ENCODE measurements around the gene C1orf115.
"Not testable (repeated sequence)": the region's sequence is repeated elsewhere in the genome, so short reads cannot be mapped to it uniquely, and the experiment has no call there.

Gene C1orf115

DNA sequence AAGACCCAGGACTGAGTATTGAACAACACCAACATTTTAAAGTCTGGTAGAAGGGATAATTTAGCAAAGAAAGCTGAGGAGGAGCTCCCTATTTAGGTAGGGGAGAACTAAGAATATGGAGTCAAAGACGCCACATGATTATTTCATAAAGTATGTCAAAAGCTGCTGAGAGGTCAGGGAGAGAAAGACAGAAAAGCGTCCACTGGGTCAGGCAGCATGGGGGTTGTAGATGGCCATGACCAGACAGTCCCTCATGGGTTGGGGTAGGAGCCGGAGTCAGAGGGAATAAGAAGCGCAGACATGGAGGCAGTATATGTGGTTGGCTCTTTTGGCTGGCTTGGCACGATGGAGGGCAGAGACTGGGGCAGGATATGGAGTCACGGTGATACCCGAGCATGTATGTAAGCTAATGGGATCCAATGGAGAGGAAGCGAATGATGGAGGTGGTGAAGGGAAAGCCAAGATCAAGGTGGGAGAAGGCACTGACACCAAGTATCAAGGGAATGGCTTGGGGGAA lies 4.8 kb downstream of the C1orf115 start:
- no peak for DNase-seq

DNA sequence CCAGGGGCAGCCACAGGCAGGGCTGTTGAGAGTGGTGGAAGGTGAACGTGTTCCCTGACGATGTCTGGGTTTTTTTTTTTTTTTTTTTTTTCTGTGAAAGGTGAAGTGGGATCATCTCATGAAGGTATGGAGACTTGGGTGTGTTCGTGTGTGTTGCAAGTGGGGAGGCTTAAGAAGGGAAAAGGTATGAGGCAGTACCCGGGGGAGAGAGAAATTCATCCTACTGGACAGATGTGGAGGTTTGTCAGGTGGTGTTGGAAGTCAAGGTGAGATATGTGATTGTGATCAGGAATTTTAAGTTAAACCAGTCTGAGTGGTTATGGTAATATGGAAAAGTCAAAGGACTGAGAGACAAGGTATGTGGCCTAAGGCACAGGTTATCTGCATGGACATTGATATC lies 5.3 kb downstream of the C1orf115 start:
- no peak for DNase-seq

DNA sequence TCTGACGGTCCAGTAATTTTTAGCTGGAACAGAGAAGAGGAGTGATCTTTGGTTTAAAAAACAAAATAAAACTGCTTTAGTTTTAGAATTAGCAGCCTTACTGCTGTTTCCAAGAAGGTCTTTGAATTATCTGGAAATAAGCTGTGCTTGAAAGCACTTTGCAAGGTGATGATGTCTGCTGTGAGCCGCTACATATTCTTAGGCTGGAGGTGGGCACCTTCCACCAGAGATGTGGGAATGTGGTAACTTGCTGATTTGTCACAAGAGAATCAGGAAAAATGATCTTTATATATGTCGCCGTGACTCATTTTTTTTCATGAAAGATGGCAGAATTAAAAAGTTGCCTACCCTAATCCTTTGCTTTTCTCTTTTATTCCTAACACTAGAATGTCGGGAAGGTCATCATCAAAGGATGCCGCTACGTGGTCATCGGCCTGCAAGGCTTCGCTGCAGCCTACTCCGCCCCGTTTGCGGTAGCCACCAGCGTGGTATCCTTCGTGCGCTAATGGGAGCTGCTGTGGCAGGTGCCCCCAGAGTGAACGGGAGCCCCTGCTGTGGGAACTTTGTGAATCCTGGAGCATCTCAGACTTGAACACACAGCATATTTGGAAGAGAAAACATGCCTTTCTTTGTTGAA lies 6.2 kb downstream of the C1orf115 start:
- DNase-seq, result no peak

DNA sequence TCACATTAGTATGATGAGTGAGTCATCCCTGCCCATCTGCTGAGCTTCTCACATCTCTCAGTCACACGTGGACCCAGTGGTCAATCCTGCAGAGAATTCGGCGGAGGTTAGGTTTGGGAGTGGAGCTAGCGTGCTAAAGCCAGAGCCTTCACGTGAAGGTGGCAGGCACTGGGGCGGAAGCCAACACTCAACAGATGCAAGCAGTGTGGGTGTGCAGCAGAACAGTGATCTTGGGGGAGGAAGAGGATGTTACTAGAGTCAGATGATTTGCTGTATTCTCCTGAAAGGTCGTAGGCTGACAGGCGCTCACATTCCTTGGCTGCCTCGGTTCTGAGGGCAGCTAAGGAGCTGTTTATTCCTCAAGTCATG lies 6.7 kb downstream of the C1orf115 start:
- peak; percentile 27 to 55 for DNase-seq

DNA sequence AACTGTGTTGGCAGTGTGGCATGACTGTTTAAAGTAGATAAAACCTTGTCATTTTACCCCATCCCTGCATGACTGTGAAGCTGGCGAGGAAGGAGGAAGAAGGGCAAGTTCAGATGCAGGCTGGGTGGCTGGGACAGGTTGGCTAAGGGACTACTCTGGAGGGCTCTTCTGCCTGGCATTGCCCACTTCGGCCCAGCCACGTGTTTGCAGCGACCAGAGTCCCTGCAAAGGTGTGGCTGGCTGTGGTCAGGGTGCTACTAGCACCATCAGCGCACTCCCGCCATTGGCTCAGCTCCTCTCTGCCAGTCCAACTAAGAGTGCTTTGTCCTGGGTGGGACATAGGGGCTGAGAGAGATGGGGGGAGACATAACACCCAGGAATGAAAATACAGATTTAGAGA lies 7.2 kb downstream of the C1orf115 start:
- DNase-seq, result no peak

DNA sequence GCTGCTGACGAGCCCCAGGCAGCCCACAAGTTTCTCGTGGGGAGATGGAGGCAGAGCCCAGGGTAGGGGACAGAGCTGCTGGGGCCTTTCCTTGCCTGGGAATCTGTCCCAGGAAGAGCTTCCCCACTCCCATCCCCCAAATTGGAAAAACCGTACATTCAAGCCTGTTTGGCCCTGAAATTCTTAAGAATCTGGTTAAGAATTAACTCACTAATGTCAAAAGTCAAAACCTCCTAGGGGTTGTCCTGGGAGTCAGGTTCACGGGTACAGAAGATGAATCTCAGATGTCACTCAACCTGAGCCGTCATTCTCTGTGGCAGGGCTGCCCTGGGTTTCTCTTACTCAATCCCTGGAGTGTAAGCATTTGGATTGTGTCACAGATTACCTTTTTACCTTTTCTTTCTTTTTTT lies 8.4 kb downstream of the C1orf115 start:
- DNase-seq, result no peak

DNA sequence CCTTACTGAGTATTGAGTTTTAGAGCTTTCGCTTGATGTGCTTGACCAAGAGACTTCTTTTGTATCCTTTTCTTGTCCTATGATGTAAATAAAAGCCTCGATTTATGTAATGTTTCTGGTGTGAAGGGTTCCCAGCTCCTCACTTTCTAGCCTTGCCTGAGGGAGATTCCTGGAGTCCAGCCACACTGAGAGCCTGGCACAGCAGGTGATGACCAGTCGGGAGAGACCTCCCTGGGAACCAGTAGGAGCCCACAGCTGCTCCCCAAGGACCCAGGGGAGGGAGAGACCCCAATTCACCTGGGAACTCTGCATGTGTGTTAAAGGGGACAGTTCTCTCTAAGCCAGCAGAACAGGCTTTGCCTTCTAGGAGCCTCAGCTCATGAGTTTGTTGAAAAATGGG lies 8.9 kb downstream of the C1orf115 start:
- DNase-seq, result no peak

DNA sequence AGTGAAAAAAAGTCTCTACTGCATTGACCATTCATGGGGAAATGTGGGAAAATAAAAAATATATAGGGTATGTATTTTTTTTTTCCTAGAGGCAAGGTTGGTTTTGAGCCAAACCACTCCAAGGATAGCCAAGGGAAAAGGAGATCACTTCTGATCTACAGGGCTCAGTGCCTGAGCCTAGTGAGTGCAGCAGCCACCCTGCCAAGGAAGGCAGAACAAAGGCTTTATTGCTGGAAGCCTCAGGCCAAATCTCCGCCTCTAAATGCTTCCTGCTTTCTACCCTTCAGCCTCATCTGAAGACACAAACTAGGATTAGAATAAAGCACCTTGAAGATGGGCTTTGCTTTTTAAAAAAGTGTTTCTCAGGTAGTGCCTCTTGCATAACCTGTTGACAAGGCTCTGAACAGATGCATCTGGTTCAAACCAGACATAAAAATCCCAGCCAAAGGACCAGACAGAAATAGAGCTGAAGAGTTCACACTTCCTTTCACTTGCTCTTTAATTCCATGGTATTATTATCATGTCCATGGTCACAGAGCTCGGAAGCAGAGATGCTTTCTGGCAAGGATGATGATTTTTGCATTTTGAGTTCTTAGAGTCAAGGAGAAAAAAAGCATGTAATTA lies 10.5 kb downstream of the C1orf115 start:
- no peak for DNase-seq

DNA sequence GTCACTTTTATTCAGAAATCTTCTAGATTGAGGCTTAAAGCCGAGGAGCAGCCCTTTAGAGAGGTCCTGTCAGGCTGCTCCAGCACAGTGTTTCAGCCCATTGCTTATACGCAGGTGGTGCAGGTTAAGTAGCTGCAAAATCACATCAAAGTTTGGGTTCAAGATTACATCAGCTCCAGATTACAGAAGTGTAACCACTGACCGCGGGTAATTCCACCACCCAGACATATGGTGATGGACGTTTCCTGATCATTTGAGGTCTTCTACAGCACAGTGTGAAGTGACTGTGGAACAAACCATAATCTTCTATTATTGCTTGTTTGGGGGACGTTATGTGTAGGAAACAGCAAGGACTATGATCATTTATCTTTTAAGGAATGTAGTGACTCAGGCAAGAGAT lies 11.8 kb downstream of the C1orf115 start:
- peak in 1 of 2 donors; percentile 20 for DNase-seq

DNA sequence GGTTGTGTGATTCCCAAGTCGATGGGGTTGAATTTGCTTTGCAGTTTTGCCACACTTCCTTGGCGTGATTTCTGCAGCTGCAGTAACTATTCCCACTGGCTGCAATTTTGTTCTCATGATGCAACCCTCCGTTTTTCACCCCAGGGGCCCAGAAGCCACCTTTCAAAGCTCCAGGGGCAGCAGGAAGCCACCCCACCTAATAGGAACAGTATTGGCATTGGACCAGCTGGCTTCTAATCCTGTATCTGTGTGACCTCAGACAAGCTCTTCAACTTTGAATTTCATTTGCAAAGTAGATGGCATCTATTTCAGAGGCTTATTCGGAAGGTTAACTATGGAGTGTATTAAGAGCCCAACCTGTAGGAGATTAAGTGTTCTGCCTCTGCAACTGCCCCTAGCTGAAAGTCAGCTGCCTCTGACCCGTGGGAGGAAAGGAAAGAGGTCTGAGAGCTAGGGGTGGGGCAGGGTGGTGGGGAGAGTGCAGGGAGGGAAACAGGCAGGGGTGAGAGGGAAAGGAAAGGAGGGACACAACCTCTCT lies 12.6 kb downstream of the C1orf115 start:
- DNase-seq, result no peak

DNA sequence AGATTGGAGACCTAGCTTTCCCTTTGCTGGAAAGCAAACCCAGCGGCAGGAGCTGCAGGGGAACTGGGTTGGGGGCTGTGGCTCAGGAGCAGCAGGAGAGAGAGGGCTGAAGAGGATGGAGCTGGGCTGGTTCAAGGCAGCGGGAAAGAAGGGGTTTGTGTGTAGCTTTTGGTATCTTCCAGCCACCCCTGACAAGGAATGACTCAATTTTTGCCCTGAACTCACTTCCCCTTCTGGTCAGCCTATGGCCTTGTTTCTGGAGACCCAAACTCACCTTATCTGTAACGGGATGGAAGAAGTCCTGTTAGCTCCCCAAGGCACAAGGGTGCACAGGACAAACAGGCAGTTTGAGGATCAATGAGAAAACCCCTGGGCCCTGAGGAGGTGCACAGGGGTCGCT lies 13.1 kb downstream of the C1orf115 start:
- DNase-seq, result peak in 1 of 2 donors; percentile 33

DNA sequence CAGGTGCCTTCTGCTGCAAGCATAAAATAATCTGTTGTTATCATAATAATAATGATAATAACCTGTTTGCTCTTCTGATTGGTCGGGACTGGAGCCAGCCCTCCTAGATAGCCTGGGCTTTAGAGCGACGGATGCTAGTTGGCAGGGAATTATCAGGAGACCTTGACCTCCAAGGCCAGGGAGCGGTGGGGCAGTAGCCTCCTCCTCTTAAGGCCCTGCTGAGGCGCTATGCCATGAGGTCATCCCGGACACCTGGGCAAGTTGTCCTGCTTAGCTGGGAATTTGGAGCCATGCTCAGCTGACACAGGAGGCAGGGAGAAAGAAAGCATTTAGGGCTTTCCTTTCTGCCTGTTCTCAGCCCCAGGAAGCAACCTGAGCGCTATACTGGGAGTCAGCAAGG lies 15.6 kb downstream of the C1orf115 start:
- no peak for DNase-seq

DNA sequence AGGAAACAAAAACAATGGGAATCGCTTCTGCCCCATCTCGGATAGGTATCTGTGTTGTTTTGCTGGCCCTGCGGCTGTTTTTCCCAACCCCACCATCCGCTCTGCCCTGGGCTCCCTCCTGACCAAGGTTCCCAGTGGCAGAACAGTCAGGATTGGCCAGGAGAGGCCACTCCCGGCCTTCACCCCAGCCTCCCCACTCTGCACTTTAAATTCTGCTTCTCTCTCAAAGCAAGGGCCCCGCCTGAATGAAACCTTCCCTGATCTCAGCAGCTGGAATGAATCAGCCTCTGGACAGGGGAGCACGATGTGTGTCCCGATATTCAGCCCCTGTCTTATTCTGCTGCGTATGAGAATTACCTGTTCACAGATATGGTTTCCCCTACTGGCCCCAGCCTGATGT lies 16.3 kb downstream of the C1orf115 start:
- no peak for DNase-seq

DNA sequence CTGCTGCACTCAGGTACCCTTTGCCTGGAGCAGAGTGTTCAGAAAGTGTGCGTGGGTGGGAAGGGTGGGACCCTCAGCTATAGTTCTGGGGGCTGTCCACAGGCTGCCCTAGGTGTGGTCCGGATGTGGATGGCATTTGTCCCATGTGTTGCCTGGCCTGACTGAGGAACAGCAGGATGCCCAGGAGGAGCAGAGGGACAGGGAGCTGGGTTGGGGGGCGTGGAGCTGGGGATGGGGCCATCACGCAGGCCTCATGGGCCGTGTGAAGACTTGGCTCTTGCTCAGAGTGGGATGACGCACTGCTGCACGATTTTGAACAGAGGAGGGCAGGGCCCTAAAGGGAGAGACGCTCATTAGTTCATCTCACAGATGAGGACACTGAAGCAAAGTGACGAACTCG lies 17.0 kb downstream of the C1orf115 start:
- DNase-seq, result no peak

DNA sequence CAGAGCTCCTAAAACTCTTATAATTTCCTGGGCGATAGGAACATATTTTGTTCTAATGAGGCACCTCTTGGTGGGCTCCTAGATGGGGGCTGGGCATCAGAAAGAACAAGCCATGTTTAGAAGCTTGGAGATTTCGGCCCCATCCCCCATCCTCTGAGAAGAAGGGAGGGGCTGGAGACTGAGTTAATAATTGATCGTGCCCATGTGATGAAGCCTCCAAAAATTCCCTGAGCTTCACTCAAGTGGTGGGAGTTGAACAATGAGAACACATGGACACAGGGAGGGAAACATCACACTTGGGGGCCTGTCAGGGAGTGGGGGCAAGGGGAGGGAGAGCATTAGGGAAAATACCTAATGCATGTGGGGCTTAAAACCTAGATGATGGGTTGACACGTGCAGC lies 18.1 kb downstream of the C1orf115 start:
- no peak for DNase-seq

DNA sequence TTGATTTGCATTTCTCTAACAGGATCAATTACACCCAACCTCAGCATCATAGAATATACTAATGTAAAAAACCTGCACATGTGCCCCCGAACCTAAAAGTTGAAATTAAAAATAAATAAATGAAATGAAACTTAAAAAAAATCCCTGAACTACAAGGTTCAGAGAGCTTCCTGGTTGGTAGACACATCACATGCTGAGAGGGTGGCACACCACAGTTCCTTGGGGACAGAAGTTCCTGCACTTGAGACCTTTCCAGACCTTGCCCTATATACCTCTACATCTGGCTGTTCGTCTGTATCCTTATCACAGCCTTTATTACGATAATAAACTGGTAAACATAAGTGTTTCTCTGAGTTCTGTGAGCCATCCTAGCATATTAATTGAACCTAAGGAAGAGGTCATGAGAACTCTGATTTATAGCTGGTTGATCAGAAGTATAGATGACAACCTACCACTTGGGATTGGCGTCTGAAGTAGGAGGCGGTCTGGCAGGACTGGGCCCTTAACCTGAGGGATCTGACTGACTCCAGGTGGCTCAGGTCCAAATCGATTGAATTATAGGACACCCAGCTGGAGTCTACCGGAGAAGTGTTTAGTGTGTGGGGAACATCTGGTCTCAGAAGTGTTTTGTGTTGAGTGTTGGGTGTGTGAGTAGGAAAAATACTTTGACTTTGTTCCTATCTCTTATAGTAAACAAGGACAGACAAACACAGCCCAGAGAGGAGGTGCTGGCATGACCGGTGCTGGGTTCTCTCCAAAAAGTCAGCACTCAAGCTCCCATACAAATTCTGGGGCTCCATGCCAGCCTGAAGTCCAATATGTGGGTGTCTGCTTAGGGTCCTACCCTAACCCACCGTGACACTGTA lies 19.0 kb downstream of the C1orf115 start:
- DNase-seq, result no peak

DNA sequence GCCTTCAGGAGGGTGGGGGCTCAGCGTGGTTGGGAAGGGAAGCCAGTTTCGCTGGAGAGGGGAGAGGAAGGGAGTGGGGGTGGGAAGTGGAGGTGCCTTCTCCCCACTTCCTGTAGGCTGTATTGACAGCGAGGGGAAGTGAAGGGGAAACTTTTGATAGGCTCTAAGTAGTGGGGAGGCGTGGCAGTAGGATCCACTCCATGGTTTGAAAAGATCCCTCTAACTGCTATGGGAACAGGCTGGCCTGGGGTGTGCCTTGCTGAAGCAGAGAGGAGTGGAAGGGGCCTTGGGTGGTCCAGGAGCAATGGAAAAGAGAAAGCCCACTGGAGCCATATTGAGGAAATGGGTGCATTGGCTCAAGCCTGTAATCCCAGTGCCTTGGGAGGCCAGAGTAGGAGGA lies 20.2 kb downstream of the C1orf115 start:
- DNase-seq, result no peak

DNA sequence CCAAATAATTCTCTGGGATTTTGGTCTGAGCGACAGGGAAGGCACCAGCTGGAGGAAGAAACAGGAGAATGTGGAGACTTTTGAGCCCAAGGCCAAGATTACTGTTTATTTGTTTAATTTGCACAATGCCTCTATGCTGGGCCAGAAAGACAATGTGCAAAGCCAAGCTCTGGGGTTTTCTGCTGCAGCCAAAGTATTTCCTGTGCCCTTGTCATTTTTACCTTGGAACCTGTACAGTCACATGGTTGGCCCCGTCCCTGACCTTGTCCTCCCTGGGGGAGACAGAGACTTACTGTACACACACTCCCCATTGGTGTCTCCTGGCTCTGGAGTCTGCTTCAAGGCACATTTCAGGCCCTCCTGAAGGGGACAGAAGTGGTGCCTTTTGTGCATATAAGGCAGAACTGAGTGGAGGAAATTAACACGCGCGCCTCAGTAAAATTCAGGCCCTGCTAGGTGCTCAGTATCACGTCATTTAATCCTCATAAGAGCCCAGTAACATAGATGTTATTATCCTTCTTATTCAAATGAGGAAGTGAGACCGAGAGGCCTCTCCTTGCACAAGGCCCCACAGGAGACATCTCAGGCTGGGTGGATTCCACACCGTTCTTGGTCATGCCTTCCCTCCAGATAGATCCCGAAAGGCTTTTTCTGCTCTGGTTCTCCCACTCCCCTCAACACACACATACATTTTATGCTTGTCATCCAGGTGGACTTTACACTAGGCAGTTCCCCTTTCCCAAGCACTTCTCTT lies 21.1 kb downstream of the C1orf115 start:
- peak; percentile 52 to 53 for DNase-seq

DNA sequence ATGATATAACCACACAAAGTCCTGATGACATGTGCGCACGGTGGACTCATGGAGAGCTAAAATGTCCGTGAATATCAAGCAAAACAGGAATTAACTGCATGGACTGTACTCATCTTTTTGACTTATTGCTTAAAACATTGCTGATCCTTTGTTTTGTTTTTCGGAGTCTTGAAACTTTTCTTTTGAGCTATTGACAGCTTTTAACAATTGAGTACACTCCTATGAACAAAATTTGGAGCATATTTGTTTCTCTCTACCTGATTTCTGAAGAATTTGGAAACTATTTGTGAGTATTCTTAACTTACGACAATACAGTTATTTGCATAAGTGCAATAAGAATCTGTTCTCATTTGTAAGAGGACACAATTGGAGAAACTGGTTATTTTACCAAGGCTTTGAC lies 25.8 kb downstream of the C1orf115 start:
- not testable (repeated sequence) for DNase-seq

DNA sequence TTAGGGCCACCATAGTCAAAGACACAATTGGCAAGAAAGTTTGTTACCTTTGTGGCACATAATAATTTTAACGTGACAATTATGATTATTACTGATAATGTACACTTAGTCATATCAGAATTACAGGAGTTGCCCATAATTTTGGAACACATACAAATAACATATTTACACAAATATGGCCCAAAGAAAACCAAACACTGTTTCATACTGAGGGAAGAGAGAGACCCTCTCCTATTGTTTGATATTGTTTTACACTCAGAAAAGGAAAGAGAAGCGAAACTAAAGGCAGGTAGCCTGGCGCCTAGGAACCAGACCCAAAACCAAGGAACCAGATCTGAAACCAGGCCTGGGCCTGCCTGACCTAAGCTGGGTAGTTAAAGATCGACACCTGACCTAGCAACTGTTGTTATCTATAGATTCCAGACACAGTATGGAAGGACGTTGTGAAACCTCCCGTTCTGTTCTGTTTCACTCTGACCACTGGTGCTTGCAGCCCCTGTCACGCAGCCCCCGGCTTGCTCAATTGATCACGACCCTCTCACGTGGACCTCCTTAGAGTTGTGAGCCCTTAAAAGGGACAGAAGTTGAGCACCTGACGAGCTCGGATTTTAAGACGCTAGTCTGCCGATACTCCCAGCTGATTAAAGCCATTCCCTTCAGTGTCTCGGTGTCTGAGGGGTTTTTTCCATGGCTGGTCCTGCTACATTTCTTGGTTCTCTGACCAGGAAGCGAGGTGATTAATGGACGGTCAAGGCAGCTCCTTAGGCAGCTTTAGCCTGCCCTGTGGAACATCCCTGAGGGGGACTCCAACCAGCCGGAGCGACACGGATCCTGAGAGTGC lies 27.9 kb downstream of the C1orf115 start:
- no peak for DNase-seq

DNA sequence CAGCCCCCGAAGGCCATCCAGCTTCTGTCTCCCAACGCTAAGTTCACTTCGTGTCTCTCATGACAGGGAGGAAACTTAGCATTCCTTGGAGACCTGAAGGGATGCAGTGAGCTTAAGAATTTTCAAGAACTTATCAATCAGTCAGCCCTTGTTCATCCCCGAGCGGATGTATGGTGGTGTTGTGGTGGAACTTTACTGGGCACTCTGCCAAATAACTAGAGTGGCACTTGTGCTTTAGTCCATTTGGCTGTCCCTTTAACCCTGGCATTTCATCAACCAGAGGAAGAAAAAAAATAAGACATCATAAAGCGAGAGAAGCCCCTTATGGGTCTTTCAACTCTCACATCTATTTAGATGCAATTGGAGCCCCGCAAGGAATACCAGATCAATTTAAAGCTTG lies 31.1 kb downstream of the C1orf115 start:
- not testable (repeated sequence) for DNase-seq

DNA sequence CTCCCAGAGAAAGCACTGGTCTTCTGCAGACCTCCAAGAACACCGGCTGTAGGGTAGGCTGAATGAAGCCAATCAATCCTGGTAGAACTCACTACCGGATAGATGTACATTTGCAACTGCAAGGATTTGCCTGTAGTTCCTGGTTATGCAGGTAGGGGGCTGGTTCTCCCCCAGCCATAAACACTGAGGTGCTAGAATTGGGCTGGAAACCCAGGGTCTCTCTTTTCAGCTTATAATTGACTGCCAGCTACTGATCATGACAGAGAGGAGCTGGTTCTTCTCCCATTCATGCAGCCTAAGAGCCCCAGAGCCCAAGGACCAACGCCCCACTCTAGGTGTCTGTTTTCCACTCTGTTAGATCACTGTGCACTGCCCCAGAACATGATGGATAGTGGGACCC lies 36.5 kb downstream of the C1orf115 start:
- no peak for DNase-seq

All from inflammatory macrophage (primary cell).